A549 treated with dexamethasone at 1 μM for 4 hours (cell line): Measurements from ENCODE around the gene GJB4. TPM values are rescaled to one million over a fixed set of nuclear protein-coding genes. Genes with fewer than 3 reads are reported as not detected.

Source experiments
- total RNA-seq: library from RNA; stranded (reverse); fragments of 200-300 nt; extraction: Qiagen RNA extraction; gene quantifications from 5 replicates; pipeline ENCODE4 v1.2.3, GENCODE V29; 2022

The GJB4 gene
- 0.06 to 0.13 TPM (median 0.11 TPM) in 5 replicates for total RNA-seq

DNA sequence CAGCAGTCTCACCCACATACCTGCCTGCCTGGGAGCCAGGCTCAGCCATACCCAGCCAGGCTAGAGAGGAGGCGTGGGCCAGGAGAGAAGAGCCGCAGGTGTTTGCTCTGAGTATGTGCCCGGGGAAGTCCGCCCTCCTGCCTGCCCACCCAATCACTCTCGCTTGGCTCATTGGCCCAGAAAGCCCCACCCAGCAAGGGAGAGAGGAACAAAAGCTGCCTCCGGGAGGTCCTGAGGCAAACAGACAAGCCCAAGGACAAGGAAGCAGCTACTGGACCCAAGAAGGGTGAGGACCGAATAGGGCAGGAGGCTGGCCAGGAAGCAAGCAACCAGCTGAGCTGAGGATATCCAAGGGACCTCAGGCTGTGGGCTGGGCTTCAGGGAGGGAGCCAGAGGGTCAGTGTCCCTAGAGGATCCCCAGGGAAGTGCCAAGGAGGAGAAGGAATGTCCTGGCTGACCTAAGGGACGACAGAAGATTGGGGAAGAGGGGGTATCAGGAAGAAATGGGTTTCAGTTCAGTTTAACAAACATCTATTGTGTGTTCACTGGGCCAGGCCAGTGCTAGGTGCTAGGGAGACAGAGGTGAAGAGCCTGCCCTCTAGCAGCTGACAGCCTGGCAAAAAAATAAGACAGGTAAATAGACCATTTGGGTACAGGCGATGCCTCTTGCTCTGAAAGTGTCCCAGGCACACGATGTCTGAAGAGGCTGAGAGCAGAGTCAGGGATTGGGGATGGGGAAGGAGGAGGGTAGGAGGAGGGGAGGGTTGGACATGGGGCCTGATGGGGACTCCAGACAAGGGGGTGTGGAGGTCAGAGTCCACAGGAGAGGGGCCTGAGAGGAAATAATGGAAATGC, at the start of gene GJB4:
Gene GJB4, plus strand, starts transcription at position 238 of the 855 bp plus-strand sequence. CDS start 1,515 bp downstream, outside the sequence.

DNA sequence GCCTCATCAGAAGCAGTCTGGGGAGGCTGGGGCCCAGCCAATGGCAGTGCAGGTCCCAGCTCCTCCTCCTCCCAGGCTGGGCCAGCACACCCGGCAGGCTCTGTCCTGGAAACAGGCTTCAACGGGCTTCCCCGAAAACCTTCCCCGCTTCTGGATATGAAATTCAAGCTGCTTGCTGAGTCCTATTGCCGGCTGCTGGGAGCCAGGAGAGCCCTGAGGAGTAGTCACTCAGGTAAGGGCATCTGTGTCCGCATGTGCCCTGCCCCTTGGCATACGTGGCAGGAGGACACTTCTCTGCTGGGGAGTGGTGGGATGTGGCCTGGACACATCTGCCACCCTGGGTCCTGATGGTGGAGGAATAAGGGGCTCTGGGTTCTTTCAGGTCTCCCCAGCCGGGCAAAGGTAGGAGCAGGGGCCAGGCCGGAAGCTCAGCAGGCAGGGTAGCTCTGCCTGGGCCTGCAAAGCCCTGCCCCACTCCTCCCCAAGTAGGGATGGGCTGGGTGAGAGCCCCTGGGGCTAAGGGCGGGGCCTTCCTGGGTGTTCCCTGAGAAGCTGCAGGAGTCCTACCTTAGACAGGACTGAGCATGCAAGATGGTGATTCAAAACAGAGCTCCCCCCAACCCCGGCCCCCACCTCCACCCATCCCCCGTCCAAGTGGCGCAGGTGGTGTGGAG, 4.4 kb upstream of the GJB4 start, which contains the start of gene GJB5:
Gene GJB5, plus strand, starts transcription at position 84 of the 674 bp plus-strand sequence. CDS start 2,284 bp downstream, outside the sequence.

DNA sequence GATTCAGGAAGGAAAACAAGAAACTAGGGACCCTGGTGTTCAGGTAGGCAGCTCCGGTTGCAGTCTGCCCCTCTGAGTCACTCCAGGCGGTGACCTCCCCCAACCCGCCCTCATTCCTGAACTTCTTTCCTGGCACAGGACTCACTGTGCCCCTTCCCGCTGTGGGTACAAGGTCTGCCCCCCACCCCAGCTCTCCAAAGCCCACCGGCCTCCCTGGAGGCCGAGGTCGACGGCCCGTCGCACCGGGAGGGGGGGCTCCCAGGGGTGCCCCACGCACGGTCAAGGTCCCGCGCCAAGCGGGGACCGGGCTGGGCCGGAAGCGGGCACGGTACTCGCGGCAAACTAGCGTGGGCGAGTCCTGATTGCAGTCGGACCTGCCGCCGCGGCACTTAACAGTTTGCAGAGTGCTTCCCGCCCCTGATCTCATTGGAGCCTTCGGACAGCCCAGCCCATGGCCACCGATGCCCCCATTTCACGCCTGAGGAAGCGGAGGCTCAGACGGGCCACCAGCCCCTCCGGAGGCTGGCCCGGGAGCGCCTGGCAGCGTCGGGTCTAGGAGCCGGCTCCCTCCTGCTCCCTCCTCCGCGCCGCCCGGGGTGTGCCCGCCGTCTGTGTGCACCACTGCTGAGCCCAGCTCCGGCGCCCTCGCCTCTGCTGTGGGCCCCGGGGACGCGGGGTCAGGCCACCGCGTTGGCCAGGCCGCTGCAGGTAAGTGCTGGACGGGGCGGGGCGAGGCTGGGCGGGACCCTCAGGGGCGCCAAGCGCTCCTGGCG, 21.7 kb downstream of the GJB4 start, which contains the start of gene GJB3:
Gene GJB3, plus strand, starts transcription at position 144 of the 773 bp plus-strand sequence. CDS start 3,549 bp downstream, outside the sequence.

DNA sequence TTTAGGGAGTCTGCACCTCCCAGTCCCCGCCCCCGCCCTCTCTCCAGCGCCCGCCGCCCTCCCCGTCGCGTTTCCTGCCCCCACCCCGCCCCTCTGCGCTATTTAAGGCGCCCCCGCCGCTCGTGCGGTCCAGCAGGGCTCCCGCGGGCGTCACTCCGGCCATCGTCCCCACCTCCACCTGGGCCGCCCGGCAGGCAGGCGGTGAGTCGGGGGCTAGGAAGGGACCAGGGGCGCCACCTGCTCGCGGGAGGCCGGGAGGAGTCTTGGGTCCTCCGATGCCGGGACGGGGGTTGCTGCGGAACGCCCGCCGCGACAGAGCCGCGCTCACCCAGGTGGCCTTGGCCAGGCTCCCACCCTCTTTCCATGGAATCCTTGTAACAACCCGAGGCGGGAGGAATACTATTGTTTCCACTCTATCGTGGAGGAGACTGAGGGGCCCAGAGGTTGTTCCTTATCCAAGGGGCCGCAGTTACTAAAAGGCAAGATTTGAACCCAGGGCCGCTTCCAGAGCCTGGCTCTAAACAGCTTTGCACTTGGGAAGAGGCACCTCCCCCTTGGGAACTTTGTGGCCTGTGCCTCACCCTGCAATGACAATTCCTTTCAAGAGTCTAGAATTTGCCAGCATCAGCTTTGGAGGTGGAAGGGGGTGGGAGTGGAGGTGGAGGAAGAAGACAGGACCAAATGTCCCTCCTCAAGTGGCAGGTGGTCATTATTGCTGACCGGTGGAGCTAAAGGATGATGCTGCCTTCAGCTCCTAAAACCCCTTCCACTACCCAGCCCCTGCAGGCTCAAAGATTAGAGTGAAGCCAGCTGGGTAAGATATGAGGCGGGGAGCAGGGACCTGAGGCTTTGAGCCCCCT, 33.6 kb downstream of the GJB4 start, which contains the start of gene GJA4:
Gene GJA4, plus strand, starts transcription at position 132 of the 860 bp plus-strand sequence. CDS start 1,215 bp downstream, outside the sequence.

Other genes with a start within 250 kb of the GJB4 start
- 0.06 to 0.25 TPM (median 0.11 TPM) in 4 of 5 replicates, not detected in the other for gene GJB5, start 4.7 kb upstream of the GJB4 start, total RNA-seq
- gene GJB3, start 21.5 kb downstream of the GJB4 start, total RNA-seq, result 10.9 to 20.9 TPM (median 15.7 TPM) in 5 replicates
- gene GJA4, start 33.3 kb downstream of the GJB4 start, total RNA-seq, result 0.07 TPM in 1 of 5 replicates, not detected in the others
- 50.4 to 61.5 TPM (median 58.0 TPM) in 5 replicates for gene SMIM12, start 100.0 kb downstream of the GJB4 start, total RNA-seq
- gene DLGAP3, start 169.9 kb downstream of the GJB4 start, total RNA-seq, result 0.15 to 0.38 TPM (median 0.21 TPM) in 5 replicates
- gene TMEM35B, start 225.6 kb downstream of the GJB4 start, total RNA-seq, result 10.8 to 15.8 TPM (median 12.2 TPM) in 5 replicates